Adipose tissue (tissue), 3 donors: ENCODE measurements around the gene MGAT4B. TPM values are rescaled to one million over a fixed set of nuclear protein-coding genes. Genes with fewer than 3 reads are reported as not detected.

Source experiments
- H3K27ac ChIP-seq: one replicate; pipeline ENCODE4 v1.5.1; 2013; ENCODE audit warnings: low read depth, low read length
- WGBS, 3 donors: extraction: QIAGEN DNeasy Blood & Tissue Kit; methylation state at CpG; one replicate each; pipeline ENCODE4 v1.1.7; 2013; 5-methylcytosine and 5-hydroxymethylcytosine counted together
- polyA plus RNA-seq, 3 donors: library from polyadenylated mRNA; stranded (reverse); fragments of 200-250 nt; gene quantifications; one replicate each; pipeline ENCODE4 v1.2.3, GENCODE V29; 2013
- donor health status: healthy with polysubstance abuse.
- donor health status: Bipolar disorder and iron deficiency.
- donor health status: healthy.

Gene MGAT4B
- polyA plus RNA-seq, 3 donors: 39.5 to 62.5 (median 45.0) TPM

- no peak overlapping the region for H3K27ac ChIP-seq
- WGBS, 3 donors: 83 to 92% (median 90%) methylated on average over 7 of the region's 7 CpGs
Observed at GRCh38 chr5:179829732-179830435, 23.2 kb upstream of the MGAT4B start.

DNA sequence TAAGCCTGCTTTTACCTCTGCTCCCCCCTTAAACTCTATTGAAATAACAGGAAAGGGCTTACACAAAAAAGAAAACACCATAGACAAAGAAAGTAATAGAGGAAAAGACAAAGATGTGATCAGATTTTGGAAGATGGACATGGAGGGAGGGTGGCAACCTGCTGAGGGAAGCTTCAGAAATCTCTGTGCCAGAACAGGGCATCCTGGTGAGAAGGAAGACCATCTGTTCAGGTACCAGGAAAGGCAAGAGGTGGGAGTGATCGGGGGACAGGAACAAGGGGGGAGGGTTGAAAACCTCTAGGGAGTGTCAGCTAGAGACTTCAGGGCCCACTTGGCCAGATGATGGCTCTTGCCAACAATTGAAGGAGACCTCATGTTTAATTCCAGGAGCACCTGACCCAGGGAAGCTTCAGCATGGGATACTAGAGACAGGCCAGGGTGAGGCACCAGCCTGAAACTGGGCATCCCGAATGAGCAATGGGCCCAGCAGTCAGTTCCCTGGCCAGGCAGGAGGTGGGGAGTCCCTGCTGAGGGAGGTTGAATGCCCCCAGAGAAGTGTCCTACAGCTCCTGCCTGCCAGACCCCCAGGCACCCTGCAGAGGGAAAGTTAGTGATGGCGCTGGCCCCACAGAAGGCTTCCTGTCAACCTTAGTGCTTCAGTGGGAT is 22.2 kb upstream of the MGAT4B start:
- H3K27ac ChIP-seq: no peak overlapping the region
- 91 to 95% (median 94%) methylated on average over 3 of the region's 3 CpGs for WGBS, 3 donors

- H3K27ac ChIP-seq: no peak overlapping the region
- 50 to 67% (median 59%) methylated on average over 9 of the region's 9 CpGs for WGBS, 3 donors
Observed at GRCh38 chr5:179827680-179828079, 21.0 kb upstream of the MGAT4B start.

DNA sequence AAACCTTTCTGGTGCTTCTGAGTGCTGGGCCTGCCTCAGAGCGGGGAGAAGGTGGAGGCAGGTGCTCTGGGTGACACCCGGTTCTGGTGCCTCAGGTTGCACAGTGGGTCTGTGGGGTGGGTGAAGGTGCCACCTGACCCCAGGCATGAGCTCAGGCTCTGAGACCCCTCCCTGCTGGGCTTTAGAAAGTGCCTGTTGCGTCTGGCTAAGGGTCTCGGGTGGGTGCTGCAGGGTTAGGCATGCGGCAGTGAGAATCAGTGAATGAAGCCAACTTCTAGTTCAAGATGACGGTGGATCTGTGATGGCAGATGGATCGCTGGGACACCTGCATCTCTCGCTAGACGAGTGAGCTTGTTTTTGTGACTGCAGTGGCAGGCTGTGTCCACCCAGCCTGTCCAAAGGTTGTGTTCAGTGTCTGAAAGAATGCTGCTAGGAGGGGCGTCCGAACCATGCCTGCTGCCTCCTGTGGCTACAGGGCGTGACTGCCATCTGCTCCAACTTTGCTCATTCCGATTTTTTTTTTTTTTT is 19.1 kb upstream of the MGAT4B start:
- WGBS, 3 donors: 75 to 83% (median 78%) methylated on average over 13 of the region's 13 CpGs
- H3K27ac ChIP-seq: no peak overlapping the region

DNA sequence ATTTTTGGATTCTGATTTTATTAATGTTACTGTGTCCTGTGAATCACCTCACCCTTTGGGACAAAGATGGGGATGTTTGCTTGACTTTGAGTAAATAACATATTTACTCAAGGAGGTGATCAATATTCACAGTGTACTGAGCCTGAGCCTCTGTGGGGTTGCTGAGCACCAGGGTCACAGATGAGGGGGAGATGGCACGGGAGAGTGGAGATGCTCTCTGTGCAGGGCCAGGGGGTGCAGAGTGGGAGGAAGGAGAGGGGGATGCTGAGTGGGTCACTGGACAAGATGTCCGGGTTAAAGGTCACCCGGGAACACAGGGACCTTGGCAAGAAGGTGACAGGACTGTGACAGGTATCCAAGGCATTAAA is 18.1 kb upstream of the MGAT4B start:
- WGBS, 3 donors: 62 to 86% (median 82%) methylated on average over 3 of the region's 3 CpGs
- H3K27ac ChIP-seq: no peak overlapping the region

GRCh38 chr5:179823937-179824744 is 17.5 kb upstream of the MGAT4B start:
- no peak overlapping the region for H3K27ac ChIP-seq
- WGBS, 3 donors: 80 to 89% (median 84%) methylated on average over 22 of the region's 22 CpGs

GRCh38 chr5:179822444-179822990 is 15.9 kb upstream of the MGAT4B start:
- H3K27ac ChIP-seq: no peak overlapping the region
- WGBS, 3 donors: 22 to 58% (median 50%) methylated on average over 8 of the region's 8 CpGs

GRCh38 chr5:179822059-179822432 is 15.4 kb upstream of the MGAT4B start:
- no peak overlapping the region for H3K27ac ChIP-seq
- WGBS, 3 donors: 22 to 57% (median 54%) methylated on average over 3 of the region's 3 CpGs

DNA sequence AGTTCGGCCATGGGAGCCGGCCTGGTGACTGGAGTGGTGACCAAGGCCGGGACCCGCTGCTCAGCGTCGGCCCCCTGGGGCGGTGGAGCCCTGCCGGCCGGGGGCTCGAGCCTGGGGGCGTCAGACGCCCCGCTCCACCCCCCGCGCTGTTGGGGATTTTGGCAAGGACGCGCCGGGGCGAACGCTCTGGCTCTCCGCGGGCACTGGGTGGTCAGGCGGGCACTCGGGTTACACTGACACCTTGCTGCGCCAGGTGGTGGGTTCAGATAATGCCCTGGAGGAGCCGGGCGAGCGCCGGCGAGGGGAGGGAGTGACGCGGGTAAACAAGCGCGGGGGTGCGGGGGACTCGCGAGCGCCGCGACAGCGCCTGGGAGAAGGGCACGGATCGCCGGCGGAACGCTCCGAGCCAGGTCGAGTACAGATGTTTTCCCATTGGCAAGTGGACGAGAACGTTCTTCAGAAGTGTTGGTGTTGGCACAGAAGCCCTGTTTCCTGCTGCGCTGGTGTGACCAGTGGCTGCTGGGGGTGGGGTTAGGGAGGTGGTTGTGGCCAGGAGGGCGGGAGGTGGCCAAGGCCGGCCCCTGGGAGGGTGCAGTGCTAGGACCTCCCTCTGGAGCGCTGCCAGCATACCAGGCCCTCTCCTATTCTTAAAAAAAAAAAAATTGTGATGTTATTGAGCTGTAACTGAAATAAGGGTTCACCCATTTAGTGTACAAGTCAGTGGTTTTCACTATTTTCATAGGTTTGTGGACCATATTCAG is 14.8 kb upstream of the MGAT4B start:
- peak overlapping the region; percentile 82 for H3K27ac ChIP-seq
- WGBS, 3 donors: 0% methylated on average over 54 of the region's 54 CpGs

GRCh38 chr5:179820483-179821297 is 14.0 kb upstream of the MGAT4B start, which contains the start of gene SQSTM1:
TSS of gene SQSTM1 (plus strand) at chr5:179820905. CDS start at chr5:179820937, 32 bp downstream.
- 1% methylated on average over 41 to 76 of the region's 81 CpGs for WGBS, 3 donors
- peak within 1 kb of the TSS; percentile 82 for H3K27ac ChIP-seq

DNA sequence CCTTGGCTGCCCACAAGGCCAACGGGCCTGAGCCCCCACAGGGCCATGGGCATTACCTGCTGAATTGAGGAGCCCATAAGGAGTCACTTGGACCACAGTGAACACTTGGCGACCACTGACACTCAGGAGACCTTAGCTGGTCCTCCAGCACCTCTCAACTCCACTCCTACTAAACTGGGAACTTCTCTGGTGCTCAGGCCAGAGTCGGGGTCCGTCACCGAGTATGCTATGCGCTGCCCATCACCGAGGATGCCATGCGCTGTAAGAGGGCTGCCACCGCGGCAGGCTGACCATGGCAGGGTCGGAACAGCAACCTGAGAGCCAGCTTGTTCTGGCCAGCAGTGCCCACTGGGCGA is 13.4 kb upstream of the MGAT4B start:
- WGBS, 3 donors: 25 to 41% (median 36%) methylated on average over 12 of the region's 12 CpGs
- peak overlapping the region; percentile 10 for H3K27ac ChIP-seq

- WGBS, 3 donors: 18 to 27% (median 20%) methylated on average over 25 to 26 of the region's 26 CpGs
- H3K27ac ChIP-seq: peak overlapping the region; percentile 10
Observed at GRCh38 chr5:179819296-179820126, 12.8 kb upstream of the MGAT4B start.

- 1 to 2% (median 1%) methylated on average over 32 to 35 of the region's 35 CpGs for WGBS, 3 donors
- peak overlapping the region; percentile 10 for H3K27ac ChIP-seq
Observed at GRCh38 chr5:179818746-179819295, 12.2 kb upstream of the MGAT4B start.

DNA sequence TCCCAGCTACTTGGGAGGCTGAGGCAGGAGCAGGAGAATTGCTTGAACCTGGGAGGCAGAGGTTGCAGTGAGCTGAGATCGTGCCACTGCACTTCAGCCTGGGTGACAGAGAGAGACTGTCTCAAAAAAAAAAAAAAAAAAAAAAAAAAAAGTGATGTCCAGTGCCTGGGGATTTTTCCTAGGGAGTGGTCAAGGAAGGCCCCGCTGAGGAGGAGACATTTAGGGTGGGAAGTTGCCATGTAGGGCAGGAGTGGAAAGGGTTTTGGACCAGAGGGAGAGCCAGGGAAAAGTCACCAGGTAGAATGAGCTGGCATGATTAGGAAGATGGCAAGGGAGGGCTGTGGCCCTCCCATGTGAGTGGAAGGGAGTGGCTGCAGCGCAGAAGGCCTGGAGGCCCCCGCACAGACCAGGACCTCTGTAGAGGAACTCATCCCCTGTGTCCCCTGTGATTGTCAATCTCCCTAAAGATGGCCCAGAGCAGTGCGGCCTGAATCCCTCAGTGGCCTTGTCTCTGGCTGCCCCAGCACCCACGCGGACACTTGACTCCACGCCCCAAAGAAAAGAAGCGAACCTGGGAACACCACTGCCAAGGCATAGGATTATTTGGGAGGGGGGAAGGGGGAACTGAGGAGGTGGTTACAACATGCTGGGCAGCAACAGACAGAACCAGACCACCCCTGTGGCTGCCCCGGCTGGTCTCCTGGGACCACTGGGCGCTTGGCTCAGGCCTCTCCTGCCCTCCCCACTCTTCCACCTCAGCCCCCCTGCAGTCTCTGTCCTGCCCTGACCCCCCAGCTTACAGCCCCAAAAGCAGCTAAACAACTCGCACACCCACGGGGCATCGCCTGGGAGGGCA is 11.5 kb upstream of the MGAT4B start:
- no peak overlapping the region for H3K27ac ChIP-seq
- WGBS, 3 donors: 47 to 60% (median 51%) methylated on average over 14 of the region's 14 CpGs

GRCh38 chr5:179817470-179817840 is 10.8 kb upstream of the MGAT4B start:
- no peak overlapping the region for H3K27ac ChIP-seq
- WGBS, 3 donors: 82 to 88% (median 83%) methylated on average over 8 of the region's 8 CpGs
